Activated CD4-positive, alpha-beta T cell treated with anti-CD3 and anti-CD28 coated beads, Interleukin-2, amount 50 U/mL, for 16 hours (primary cell): ENCODE results near the gene RTEL1.
"Not testable (repeated sequence)": the region's sequence is repeated elsewhere in the genome, so short reads cannot be mapped to it uniquely, and the experiment has no call there.

Experiments
- DNase-seq: peaks from one replicate; pipeline ENCODE4 v3.0.0-alpha.2; 2020

RTEL1 gene

DNA sequence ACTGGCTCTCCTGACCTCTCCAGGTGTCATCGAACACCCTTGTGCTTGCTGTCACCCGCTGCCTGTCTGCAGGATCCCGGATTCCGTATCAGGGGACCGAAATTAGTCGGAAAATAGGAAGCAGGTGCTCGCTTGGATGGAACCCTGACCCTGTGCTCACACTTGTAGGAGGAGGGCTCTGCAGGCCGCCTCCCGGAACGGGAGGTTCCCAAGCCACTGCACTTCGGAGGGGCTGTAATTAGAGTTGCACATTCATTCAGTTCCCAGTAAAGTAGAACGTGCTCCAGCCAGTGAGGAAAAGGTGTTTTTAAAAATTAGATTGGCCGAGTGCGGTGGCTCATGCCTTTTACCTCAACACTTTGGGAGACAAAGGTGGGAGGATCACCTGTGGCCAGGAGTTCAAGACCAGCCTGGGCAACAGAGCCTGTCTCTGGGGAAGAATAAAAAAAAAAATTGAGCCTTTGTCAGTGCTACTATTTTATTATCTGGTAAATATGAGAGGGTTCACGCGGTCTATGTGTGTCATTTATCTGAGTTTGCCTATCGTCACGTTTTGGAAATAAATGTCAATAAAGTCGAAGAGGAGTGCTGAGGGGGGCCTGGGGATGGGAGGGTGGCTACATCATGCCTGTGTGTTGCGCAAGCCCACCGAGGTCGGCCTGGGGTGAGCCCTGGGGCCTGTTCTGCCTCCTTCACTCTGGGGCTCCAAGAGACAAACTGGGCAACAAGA, 29.7 kb upstream of the RTEL1 start:
- DNase-seq = peak; percentile 89

DNA sequence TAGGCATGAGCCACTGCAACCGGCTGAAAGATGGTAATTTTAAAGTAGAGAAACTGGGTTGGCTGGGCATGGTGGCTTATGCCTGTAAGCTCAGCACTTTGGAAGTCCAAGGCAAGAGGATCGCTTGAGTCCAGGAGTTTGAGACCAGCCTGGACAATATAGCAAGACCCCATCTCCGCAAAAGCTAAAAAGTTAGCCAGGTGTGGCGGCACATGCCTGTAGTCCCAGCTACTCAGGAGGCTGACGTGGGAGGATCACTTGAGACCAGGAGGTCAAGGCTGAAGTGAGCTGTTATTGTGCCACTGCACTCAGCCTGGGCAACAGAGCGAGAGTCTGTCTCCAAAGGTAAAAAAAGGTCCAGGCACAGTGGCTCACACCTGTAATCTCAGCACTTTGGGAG, 27.2 kb upstream of the RTEL1 start:
- DNase-seq = not testable (repeated sequence)

DNA sequence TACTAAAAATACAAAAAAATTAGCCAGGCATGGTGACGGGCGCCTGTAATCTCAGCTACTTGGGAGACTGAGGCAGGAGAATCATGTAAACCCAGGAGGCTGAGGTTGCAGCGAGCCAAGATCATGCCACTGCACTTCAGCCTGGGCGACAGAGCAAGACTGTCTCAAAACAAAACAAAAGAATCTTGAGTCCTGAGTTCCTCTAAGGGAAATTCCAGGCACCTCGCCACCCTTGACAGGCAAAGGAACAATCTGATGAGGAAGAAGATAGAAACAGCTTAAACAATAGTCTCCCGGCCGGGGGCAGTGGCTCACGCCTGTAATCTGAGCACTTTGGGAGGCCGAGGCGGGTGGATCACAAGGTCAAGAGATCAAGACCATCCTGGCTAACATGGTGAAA, 26.7 kb upstream of the RTEL1 start:
- not testable (repeated sequence) for DNase-seq

GRCh38 chr20:63633732-63634131, 24.4 kb upstream of the RTEL1 start:
- no peak for DNase-seq

GRCh38 chr20:63635431-63636141, 22.5 kb upstream of the RTEL1 start:
- peak; percentile 88 for DNase-seq

GRCh38 chr20:63636752-63637628, 21.1 kb upstream of the RTEL1 start:
- DNase-seq = no peak

- DNase-seq = peak; percentile 78
Observed at GRCh38 chr20:63639093-63639975, 18.8 kb upstream of the RTEL1 start.

DNA sequence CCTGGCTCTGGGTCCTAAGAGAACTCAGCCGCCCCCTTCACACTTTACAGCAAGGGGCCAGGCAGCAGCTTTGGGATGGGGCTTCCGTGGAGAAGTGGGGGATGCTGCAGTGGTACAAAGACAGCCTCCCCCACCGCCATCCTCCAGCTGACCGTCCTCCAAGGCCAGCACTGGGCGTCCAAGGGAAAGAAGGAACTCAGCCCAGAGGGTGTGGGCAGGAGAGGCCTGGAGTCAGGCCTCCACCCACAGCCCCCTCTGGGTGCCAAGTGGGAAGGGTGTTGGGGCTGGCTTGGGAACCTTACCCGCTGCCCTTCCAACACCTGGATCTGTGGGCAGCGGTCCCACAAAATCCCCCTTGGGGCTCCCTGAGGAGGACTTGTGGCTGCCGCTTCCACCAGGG, 18.0 kb upstream of the RTEL1 start:
- DNase-seq = no peak

DNA sequence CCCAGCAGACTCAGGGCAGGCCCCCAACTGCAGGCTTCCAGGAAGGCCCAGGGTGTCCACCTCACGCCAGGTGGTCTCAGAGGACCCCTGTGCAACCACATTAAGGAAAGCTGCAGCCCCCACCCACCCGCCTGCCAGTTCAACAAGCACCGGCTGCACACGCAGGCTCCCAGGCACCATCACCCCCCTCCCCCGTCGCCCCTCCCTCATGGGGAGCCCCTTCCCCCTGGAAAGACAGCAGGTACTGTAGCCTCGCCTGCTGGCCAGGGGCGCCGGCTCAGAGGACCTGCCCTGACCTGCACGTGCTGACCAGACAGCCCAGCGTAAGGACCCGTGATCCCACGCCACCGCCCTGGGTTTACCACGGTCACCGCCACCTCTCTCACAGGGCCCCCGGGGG, 17.4 kb upstream of the RTEL1 start:
- DNase-seq = not testable (repeated sequence)

DNA sequence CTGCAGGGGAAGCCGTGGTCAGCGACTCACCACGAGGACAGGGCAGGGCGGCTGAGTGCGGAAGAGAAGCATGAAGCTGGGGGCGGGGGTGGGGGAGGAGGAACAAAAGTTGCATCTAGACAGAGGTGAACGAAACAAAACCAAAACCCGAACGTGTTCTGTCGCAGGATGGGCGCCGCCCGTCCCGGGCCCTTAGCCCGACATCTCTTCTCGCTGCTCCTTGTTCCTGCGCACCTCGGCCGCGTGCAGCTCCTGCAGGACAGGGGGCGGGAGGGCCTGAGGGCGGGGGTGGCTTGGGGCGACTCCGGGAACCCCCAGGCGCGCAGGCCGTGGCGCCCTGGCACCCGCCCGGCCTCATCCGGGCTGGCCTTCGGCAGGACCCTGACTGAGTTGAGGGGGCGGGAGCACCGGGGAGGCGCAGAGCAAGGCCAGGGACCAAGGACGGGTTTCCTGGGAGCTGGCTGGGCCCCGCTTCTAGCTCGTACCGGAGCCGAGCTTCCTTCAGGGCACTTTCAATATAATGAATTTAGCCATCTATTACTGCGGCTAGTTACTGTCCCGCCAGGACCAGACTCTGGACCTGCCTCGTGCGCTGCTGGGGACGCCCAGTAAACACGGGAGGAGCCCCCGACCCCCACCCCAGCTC, 16.8 kb upstream of the RTEL1 start:
- DNase-seq = peak; percentile 61

GRCh38 chr20:63641792-63642523, 16.2 kb upstream of the RTEL1 start:
- DNase-seq = peak; percentile 95

DNA sequence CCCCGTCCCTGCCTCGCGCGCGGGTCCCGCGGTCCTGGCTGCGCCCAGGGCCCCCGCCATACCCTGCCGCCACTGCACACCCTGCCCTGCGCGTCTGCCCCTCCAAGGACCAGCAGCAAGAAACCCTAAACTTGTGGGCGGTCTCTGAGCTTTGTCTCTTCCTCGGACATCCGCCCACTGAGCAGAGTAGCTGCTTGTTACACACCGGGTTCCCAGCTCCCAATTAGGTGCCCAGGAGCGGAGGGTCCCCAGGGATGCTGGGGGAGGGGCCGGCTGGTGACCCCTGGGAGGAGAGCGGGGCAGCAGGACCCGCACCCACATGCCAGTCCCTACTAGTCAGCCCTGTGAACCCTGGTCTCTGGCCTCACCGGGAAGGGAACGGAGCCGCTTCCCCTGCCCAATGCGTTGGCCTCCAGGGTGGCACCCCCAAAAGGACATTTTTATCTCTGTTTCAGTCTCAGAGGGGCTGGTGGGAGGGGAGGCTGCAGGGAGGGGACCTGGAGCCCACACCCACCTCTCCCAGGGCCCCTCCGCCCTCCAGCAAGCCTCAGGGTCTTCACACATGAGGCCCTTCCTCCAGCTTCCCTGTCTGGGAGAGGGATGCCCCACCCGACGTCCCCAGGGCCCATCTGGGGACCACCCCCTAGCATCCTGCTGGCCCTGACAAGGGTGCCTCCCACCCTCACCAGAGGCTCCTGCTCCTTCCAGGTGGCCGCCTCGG, 15.4 kb upstream of the RTEL1 start:
- DNase-seq = no peak

DNA sequence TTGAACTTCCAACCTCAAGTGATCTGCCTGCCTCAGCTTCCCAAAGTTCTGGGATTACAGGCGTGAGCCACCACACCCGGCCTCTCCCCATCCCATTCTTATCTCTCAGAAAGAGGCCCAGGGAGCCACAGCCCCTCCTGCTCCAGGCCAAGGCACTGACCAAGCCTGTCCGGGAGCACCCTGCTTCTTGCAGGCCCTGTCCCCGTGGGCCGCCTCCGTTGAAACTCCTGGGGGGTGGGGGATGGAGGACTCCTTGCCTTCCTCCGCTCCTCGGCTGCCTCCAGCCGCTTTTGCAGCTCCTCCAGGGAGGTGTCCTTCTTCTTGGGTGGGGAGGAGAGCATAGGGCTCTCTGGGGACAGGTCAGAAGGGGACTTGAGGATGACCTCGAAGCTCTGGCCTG, 14.6 kb upstream of the RTEL1 start:
- DNase-seq = no peak

DNA sequence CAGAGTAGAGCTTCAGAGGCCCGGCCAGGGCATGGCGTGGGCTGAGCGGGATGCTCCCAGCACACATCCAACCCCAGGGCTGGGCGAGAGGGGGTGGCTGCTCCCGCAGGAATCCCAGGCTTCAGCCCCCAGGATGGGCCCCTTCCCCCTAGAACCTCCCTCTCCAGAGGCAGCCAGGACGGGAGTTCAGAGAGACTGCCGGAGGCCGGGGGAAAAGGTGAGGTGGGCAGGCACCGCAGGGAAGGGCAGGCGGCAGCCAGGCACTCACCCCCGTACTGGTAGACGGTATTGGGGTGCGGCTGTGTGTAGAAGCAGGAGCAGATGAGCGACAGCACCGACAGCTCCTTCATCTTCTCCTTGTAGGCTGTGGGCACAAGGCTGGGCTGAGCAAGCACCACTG, 14.2 kb upstream of the RTEL1 start:
- DNase-seq = no peak

DNA sequence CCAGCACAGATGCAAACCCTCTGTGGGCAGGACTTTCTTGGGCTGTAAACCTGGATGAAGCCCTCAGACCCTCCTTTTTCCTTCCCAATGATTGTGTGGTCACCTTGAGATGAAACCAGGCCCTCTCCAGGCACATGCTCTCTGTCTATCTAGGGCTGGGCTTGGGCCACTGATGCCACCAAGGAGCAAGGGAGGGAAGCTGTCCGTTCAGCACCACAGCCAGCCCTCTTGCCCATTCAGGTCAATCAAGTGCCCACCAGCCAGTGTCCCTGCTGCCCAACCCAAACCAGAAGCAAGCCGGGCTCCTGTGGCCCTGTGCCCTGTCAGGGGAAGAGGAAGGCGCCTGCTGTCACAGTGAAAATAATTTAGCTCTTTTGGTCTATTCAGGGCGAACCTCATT, 12.9 kb upstream of the RTEL1 start:
- DNase-seq = no peak

DNA sequence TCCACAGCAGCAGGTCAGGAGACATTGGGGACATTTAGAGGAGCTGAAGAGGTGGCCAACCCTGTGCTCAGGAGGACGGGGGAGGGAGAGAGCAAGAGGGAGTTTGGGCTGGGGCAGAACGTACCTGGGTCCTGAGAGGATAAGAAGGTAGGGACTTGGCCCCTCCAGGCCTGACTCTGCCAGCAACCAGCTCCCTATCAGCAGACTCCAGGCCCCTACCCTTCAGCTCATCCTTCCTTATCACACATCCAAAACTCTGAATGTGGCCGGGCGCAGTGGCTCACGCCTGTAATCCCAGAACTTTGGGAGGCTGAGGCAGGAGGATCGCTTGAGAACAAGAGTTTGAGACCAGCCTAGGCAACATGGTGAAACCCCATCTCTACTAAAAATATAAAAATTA, 9.9 kb upstream of the RTEL1 start:
- no peak for DNase-seq

GRCh38 chr20:63648895-63649589, 9.1 kb upstream of the RTEL1 start:
- DNase-seq = no peak

GRCh38 chr20:63650486-63650885, 7.6 kb upstream of the RTEL1 start:
- not testable (repeated sequence) for DNase-seq

DNA sequence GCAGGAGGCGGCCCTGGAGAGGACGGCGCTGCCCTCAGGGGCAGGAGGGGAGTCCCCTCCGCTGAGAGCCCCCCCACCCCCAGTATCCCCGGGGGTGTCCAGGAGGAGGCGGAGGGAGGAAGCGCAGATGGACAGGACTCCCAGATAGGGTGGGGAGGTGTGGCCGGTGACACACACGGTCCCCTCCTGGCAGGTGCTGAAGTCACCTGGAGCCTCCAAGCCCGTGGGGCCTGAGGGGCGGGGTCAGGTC, 6.2 kb upstream of the RTEL1 start:
- no peak for DNase-seq
